Endothelial cell of umbilical vein (primary cell): ENCODE results near the gene OCA2.

Source experiments
- CTCF ChIP-seq, 2 donors: IDR thresholded peaks; 1 replicate in 1 of 2; 2 replicates in 1 of 2; pipeline ENCODE4 v1.5.1; 2011; ENCODE audit warnings: low read length in 2 of 2, mild to moderate bottlenecking in 2 of 2, moderate library complexity in 2 of 2, control low read depth in 1 of 2, inconsistent platforms in 1 of 2, low read depth in 1 of 2; ENCODE audit not compliant: insufficient read depth in 1 of 2; ENCODE audit errors: extremely low read depth in 1 of 2
- EZH2 ChIP-seq: IDR thresholded peaks from 2 replicates; pipeline ENCODE4 v1.6.1; 2012; ENCODE audit warnings: borderline replicate concordance, low read depth, mild to moderate bottlenecking, moderate library complexity, low read length, inconsistent platforms; ENCODE audit not compliant: severe bottlenecking
- GATA2 ChIP-seq: IDR thresholded peaks from 2 replicates; pipeline ENCODE4 v1.7.0; 2011; ENCODE audit warnings: low read depth, mild to moderate bottlenecking, moderate library complexity, mixed read lengths, low read length; ENCODE audit not compliant: insufficient read length, insufficient read depth
- JUN ChIP-seq: IDR thresholded peaks from 2 replicates; pipeline ENCODE4 v1.6.1; 2011; ENCODE audit warnings: borderline replicate concordance, low read depth; ENCODE audit not compliant: insufficient read length, insufficient read depth
- MYC ChIP-seq: IDR thresholded peaks from one replicate; pipeline ENCODE4 v1.6.1; 2011; ENCODE audit warnings: mild to moderate bottlenecking, low read depth, low read length
- POLR2A ChIP-seq: IDR thresholded peaks from 2 replicates; pipeline ENCODE4 v1.6.1; 2012; ENCODE audit warnings: low read depth, mild to moderate bottlenecking, control low read depth, low read length
- POLR2AphosphoS5 ChIP-seq: IDR thresholded peaks from 2 replicates; pipeline ENCODE4 v1.6.1; 2012; ENCODE audit warnings: low read depth, mild to moderate bottlenecking, control low read depth, low read length, moderate library complexity; ENCODE audit not compliant: insufficient read depth
- TF ChIP-seq, protein P1 (sequence below): IDR thresholded peaks from 2 replicates; pipeline ENCODE4 v1.6.1; 2011; ENCODE audit not compliant: insufficient read depth, insufficient read length

GRCh38 chr15:27864086-27864485, 235.0 kb downstream of the OCA2 start:
- TF ChIP-seq POLR2A (no peak), POLR2AphosphoS5 (no peak), CTCF (IDR thresholded peaks at IDR 0.05; ENCODE audit: extremely low read depth in 1 of 2, insufficient read depth in 1 of 2, low read depth in 1 of 2, low read length in 2 of 2) (no peak), EZH2 (no peak), MYC (no peak), JUN (no peak), GATA2 (no peak)
- TF ChIP-seq, protein P1, sequence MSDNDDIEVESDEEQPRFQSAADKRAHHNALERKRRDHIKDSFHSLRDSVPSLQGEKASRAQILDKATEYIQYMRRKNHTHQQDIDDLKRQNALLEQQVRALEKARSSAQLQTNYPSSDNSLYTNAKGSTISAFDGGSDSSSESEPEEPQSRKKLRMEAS: no peak
